NCI-H1092 treated with DMSO at 0.1 percent for 48 hours (cell line): Measurements from ENCODE around the gene TMEM218.
"Not testable (repeated sequence)": the region's sequence is repeated elsewhere in the genome, so short reads cannot be mapped to it uniquely, and the experiment has no call there.

Experiments used
- DNase-seq: peaks from one replicate; lab custom pipeline; 2025; lab: John Stamatoyannopoulos, UW

TMEM218 gene

GRCh38 chr11:125090151-125090550 is 21.3 kb downstream of the TMEM218 start:
- DNase-seq, result not testable (repeated sequence)

GRCh38 chr11:125089481-125089880 is 21.9 kb downstream of the TMEM218 start:
- not testable (repeated sequence) for DNase-seq

- peak; percentile 14 for DNase-seq
Measured at GRCh38 chr11:125088576-125089455, 22.6 kb downstream of the TMEM218 start.

- no peak for DNase-seq
Measured at GRCh38 chr11:125088123-125088522, 23.3 kb downstream of the TMEM218 start.

- DNase-seq, result no peak
Measured at GRCh38 chr11:125086633-125087296, 24.7 kb downstream of the TMEM218 start.

GRCh38 chr11:125085301-125086081 is 25.9 kb downstream of the TMEM218 start:
- no peak for DNase-seq

- no peak for DNase-seq
Measured at GRCh38 chr11:125084761-125085231, 26.6 kb downstream of the TMEM218 start.

GRCh38 chr11:125084057-125084416 is 27.4 kb downstream of the TMEM218 start:
- no peak for DNase-seq

GRCh38 chr11:125083312-125084056 is 27.9 kb downstream of the TMEM218 start:
- DNase-seq, result no peak

GRCh38 chr11:125082611-125083311 is 28.7 kb downstream of the TMEM218 start:
- DNase-seq, result no peak

- no peak for DNase-seq
Measured at GRCh38 chr11:125082040-125082439, 29.4 kb downstream of the TMEM218 start.

GRCh38 chr11:125081098-125081798 is 30.2 kb downstream of the TMEM218 start:
- no peak for DNase-seq

- no peak for DNase-seq
Measured at GRCh38 chr11:125080531-125080911, 30.9 kb downstream of the TMEM218 start.

GRCh38 chr11:125079878-125080530 is 31.4 kb downstream of the TMEM218 start:
- no peak for DNase-seq

- DNase-seq, result no peak
Measured at GRCh38 chr11:125079151-125079877, 32.1 kb downstream of the TMEM218 start.

GRCh38 chr11:125078516-125079140 is 32.8 kb downstream of the TMEM218 start:
- DNase-seq, result no peak

- DNase-seq, result no peak
Measured at GRCh38 chr11:125078016-125078415, 33.4 kb downstream of the TMEM218 start.

- DNase-seq, result no peak
Measured at GRCh38 chr11:125076378-125076945, 35.0 kb downstream of the TMEM218 start.
